OCI-LY7 (cell line): ENCODE data around the gene WNK4.

Experiments
- CTCF ChIP-seq: fragments of 200-600 bp; sonication (generic); conservative IDR thresholded peaks from 2 replicates; pipeline ENCODE4 v1.5.1; 2014; ENCODE audit warnings: mild to moderate bottlenecking, antibody characterized with exemption, low read length, moderate library complexity, mixed read lengths
- EZH2phosphoT487 ChIP-seq: fragments of 200-600 bp; sonication (generic); IDR thresholded peaks from 2 replicates; pipeline ENCODE4 v1.6.1; 2018; ENCODE audit warnings: low read depth, borderline replicate concordance, mild to moderate bottlenecking, mixed run types, antibody characterized with exemption, low read length, moderate library complexity, mixed read lengths

- TF ChIP-seq CTCF (no peak), EZH2phosphoT487 (no peak)
Observed at GRCh38 chr17:42809250-42809649, 28.8 kb downstream of the WNK4 start.
